ENCODE results near the gene KRTAP10-6.

The KRTAP10-6 gene

GRCh38 chr21:44615466-44615865 lies 23.2 kb upstream of the KRTAP10-6 start:
- TF ChIP-seq CREB1 (IDR thresholded peaks at IDR 0.05; ENCODE audit: low read depth), result no peak
- no peak for TF ChIP-seq EP300 (IDR thresholded peaks at IDR 0.05; ENCODE audit: borderline replicate concordance)
- TF ChIP-seq RAD21 (IDR thresholded peaks at IDR 0.05; ENCODE audit: low read depth), result no peak
- no peak for TF ChIP-seq TEAD4 (IDR thresholded peaks at IDR 0.05)
- TF ChIP-seq MAX (IDR thresholded peaks at IDR 0.05), result no peak
- TF ChIP-seq TCF12 (IDR thresholded peaks at IDR 0.05; ENCODE audit: low read depth), result no peak
- TF ChIP-seq YY1 (IDR thresholded peaks at IDR 0.05; ENCODE audit: low read depth), result no peak
- TF ChIP-seq CEBPB (IDR thresholded peaks at IDR 0.05), result no peak
- no peak for TF ChIP-seq USF1 (IDR thresholded peaks at IDR 0.05)
- TF ChIP-seq FOXM1 (IDR thresholded peaks at IDR 0.05; ENCODE audit: borderline replicate concordance, low read depth), result no peak
- no peak for TF ChIP-seq REST (IDR thresholded peaks at IDR 0.05; ENCODE audit: low read depth)
- no peak for TF ChIP-seq TAF1 (IDR thresholded peaks at IDR 0.05; ENCODE audit: low read depth)
- TF ChIP-seq ZBTB7A (IDR thresholded peaks at IDR 0.05; ENCODE audit: low read depth), result no peak
- TF ChIP-seq NFIC (IDR thresholded peaks at IDR 0.05), result no peak
- TF ChIP-seq EGR1 (IDR thresholded peaks at IDR 0.05), result no peak

- TF ChIP-seq MAX (IDR thresholded peaks at IDR 0.05) (no peak), TCF12 (IDR thresholded peaks at IDR 0.05; ENCODE audit: low read depth) (no peak), EGR1 (IDR thresholded peaks at IDR 0.05) (no peak), USF1 (IDR thresholded peaks at IDR 0.05) (no peak), TAF1 (IDR thresholded peaks at IDR 0.05; ENCODE audit: low read depth) (no peak), CEBPB (IDR thresholded peaks at IDR 0.05) (no peak), REST (IDR thresholded peaks at IDR 0.05; ENCODE audit: low read depth) (no peak), ZBTB7A (IDR thresholded peaks at IDR 0.05; ENCODE audit: low read depth) (no peak), EP300 (IDR thresholded peaks at IDR 0.05; ENCODE audit: borderline replicate concordance) (no peak)
Observed at GRCh38 chr21:44614961-44615391, 22.7 kb upstream of the KRTAP10-6 start.

GRCh38 chr21:44614161-44614631 lies 21.9 kb upstream of the KRTAP10-6 start:
- TF ChIP-seq CREB1 (IDR thresholded peaks at IDR 0.05; ENCODE audit: low read depth) (no peak), MAX (IDR thresholded peaks at IDR 0.05) (no peak), EGR1 (IDR thresholded peaks at IDR 0.05) (no peak), RAD21 (IDR thresholded peaks at IDR 0.05; ENCODE audit: low read depth) (no peak), TEAD4 (IDR thresholded peaks at IDR 0.05) (no peak), ZBTB7A (IDR thresholded peaks at IDR 0.05; ENCODE audit: low read depth) (no peak), YY1 (IDR thresholded peaks at IDR 0.05; ENCODE audit: low read depth) (no peak)

- TF ChIP-seq YY1 (IDR thresholded peaks at IDR 0.05; ENCODE audit: low read depth) (no peak), RAD21 (IDR thresholded peaks at IDR 0.05; ENCODE audit: low read depth) (no peak), EGR1 (IDR thresholded peaks at IDR 0.05) (no peak), USF1 (IDR thresholded peaks at IDR 0.05) (no peak), TEAD4 (IDR thresholded peaks at IDR 0.05) (no peak), TCF12 (IDR thresholded peaks at IDR 0.05; ENCODE audit: low read depth) (no peak), TAF1 (IDR thresholded peaks at IDR 0.05; ENCODE audit: low read depth) (no peak), ZBTB7A (IDR thresholded peaks at IDR 0.05; ENCODE audit: low read depth) (no peak), MAX (IDR thresholded peaks at IDR 0.05) (no peak), FOXM1 (IDR thresholded peaks at IDR 0.05; ENCODE audit: borderline replicate concordance, low read depth) (no peak), CEBPB (IDR thresholded peaks at IDR 0.05) (no peak), CREB1 (IDR thresholded peaks at IDR 0.05; ENCODE audit: low read depth) (no peak)
Observed at GRCh38 chr21:44613386-44614155, 21.3 kb upstream of the KRTAP10-6 start.

Measured in Ishikawa (cell line).